ELF-1 (cell line): ENCODE data around the gene SIRPB2.

ENCODE experiments used
- DNase-seq: peaks from one replicate; pipeline ENCODE4 v3.0.0-alpha.2; 2016; ENCODE audit warnings: low read depth, low spot score

Gene SIRPB2

GRCh38 chr20:1472556-1473245, 18.5 kb downstream of the SIRPB2 start:
- no peak for DNase-seq

GRCh38 chr20:1471242-1471641, 20.0 kb downstream of the SIRPB2 start:
- no peak for DNase-seq

- peak; percentile 94 for DNase-seq
Measured at GRCh38 chr20:1469925-1470571, 21.2 kb downstream of the SIRPB2 start.

- no peak for DNase-seq
Measured at GRCh38 chr20:1469306-1469905, 21.8 kb downstream of the SIRPB2 start.

DNA sequence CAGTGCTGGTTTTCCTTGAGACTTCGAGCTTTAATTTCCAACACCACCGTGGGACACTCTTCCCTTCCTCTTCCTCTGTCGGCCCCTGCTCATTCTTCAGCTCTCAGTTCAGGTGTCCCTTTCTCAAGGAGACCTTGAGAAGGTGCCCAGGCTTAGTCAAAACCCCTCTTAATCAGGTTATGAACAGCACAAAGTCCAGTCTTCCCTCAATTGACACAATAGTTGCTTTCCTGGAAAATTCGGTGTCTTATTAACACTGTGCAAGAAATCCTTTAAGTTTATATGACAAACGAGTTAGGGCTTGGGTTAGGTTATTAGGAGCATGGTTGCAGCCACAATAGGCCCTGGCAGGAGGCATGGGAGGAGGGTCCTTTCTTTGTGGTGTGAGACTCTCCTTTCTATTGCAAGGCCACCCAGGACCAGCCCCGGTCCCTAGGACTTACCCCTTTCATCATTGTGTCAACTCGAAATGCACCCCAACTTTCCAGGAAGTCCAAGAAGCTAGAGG, 23.0 kb downstream of the SIRPB2 start:
- DNase-seq, result no peak

DNA sequence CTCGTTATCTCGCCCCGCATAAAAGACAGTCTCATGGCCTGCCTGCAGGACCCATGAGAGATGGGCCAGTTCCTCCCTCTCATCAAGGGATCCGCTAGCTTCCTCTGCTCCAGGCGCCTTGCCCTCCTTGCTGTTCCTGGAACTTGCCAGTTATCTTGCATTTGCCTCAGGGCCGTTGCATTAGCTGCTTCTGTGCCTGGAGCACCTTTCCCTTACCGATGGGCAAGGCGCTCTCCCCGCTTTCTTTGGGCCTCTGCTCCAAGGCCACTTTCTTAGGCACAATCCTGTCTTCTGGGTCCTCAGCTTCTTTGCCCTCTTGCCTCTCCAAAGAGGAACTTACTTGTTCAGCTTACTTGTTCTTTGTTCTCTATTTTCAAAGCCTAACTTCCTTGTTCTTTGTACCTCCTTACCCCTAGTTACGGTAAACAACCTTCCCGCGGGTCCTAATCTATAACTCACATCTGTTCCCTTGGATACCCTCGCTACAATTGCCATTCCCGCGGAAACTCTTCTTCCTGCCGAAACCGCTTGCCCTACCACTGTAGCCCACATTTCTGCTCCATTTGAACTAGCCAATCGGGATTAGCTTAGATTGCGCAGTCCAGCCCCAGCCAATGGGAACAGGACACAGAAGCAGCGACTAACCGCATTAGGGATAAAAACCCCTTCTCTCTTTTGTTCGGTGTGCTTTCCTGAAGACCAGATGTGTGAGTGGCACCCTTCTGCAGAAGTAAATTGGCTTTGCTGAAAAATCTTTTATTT, 23.7 kb downstream of the SIRPB2 start:
- peak; percentile 49 for DNase-seq

GRCh38 chr20:1467082-1467354, 24.2 kb downstream of the SIRPB2 start:
- no peak for DNase-seq

GRCh38 chr20:1466211-1467081, 24.8 kb downstream of the SIRPB2 start, which contains the start of gene NSFL1C:
TSS of gene NSFL1C (minus strand) at chr20:1466849. CDS start at chr20:1466824, 25 bp downstream.
- peak; percentile 96 for DNase-seq

DNA sequence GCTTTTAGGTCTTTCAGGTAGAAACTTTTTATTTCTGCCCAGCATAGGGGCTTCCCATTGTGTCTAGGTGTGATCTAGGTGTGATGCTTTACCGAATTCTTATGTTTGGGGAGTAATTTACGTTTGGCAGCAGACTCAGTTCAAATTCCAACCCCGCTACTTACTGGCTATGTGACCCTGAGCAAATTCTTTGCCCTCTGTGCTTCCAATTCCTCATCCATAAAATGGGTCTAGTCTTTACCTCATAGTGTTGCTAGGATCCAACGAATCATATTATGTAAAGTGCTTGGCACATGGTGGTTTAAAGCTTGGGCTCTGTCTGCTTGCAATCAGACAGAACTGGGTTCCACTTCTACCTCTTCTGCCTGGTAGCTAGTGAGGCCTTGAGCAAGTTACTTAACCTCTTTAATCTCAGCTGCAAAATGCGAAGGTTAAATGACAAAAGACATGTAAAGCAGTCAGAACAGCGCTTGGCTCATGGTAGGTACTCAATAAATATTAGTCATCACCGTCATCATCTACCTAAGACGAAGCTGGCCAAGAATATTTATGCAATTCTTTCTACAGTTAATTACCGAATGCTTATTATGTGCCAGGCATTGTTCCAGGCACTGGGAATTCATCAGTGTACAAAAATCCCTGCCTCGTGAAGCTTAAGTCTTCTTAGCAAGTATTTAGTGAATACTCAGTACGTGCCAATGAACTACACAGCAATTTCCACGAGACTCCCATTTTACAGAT, 25.6 kb downstream of the SIRPB2 start:
- DNase-seq, result no peak

DNA sequence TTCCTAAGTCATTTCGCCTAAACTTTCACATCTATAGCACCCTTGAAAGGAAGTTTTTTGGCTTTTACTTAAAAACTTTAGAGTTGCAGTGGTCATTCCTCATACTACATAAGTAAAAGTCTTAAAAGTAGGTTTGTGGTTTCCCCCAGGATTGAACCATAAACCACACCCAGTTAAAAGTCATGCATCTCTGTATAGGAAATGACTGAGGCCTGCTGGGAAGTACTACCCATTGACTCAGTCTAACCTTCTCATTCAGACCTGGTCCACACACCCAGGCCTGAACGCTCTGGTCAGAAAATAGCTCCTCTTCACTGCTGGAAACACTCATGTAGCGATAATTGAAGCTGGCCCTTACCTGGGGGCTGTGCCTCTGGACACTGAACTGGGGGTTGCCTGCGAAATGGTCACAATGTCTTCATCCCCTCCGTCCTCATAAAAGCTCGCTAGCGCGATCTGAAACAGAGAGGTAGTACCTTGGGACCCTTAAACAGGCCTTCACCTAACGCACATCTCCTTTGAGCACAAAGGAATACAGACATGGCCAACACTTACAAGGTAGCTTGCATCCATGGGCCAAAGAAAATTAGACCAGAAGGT, 27.1 kb downstream of the SIRPB2 start:
- no peak for DNase-seq

- no peak for DNase-seq
Measured at GRCh38 chr20:1462834-1463233, 28.4 kb downstream of the SIRPB2 start.

- DNase-seq, result no peak
Measured at GRCh38 chr20:1462001-1462400, 29.2 kb downstream of the SIRPB2 start.

DNA sequence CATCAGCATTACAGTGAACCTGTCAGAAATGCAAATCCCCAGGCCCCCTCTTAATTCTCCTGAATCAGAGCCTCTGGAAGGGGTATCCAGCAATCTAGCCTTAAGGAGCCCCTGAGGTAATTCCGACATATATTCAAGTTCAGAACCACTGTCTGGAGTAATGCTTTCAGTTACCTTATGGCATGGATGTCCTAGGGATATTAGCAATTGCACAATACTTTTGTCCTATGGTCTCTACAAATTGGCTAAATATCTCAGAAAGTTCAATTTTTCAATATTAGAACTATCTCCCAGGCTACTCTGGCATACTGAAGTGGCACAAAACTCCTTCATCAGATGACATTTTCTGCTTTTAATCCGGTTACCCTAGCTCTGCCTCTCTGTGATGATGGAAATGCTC, 30.9 kb downstream of the SIRPB2 start:
- DNase-seq, result no peak

DNA sequence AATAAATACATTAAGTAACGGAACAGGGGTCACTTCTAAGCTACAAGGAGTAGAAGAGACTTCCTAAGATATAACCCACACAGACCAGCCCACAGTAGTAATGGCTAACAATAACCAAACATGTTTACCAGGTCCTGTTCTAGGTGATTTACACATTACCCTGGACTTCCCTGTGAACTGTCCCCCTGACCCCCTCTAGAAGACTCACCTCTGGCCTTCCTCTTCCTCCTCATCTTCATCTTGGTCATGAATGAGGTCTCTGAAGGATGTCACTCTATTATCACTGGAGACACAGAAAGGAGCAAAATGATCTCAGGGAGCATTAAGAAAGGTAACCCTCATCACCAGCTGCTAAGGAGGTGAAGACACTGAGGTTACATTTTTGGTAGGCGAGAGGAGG, 33.2 kb downstream of the SIRPB2 start:
- DNase-seq, result no peak

DNA sequence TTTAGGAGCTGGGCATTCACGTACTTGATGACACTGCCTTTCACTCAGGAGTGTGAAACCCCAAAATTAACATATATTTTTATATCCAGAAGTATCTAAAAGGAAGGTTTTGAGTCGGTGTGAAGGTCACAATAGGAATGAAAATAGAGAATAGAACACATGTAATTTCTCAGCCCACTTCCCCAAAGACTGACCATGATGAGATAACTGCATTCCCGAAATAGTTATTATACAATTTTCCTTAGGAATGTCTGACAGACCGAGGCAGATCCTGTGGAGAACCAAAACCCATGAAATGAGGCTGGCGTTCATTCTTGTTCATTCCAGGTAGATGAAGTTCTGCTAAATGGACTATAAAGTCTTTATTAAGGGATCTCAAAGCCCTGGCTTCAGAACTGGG, 34.9 kb downstream of the SIRPB2 start:
- DNase-seq, result no peak

- DNase-seq, result no peak
Measured at GRCh38 chr20:1450926-1451491, 40.2 kb downstream of the SIRPB2 start.

GRCh38 chr20:1449370-1449769, 41.9 kb downstream of the SIRPB2 start:
- DNase-seq, result no peak

GRCh38 chr20:1448081-1448620, 43.1 kb downstream of the SIRPB2 start:
- DNase-seq, result no peak

- no peak for DNase-seq
Measured at GRCh38 chr20:1446536-1446935, 44.7 kb downstream of the SIRPB2 start.

DNA sequence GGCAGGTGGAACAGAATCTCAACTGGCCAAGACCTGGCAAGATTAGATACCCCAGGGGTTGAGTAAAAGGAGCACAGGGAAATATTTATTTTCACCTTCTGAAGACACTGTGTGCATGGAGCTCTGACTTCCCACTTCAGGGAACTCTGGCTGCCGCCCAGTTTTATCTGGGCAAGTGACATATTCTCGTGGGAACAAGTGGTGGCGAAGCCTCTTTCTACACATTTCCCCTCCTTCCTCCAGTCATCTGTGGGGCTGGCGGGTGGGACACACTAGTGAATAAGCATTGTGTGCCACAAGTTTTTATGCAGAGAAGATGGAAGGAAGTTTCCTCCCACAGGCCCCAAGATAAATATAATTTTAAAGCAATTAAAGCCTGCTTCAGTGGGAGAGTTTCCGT, 48.1 kb downstream of the SIRPB2 start:
- no peak for DNase-seq
